HG02973 (cell line): Measurements from ENCODE around the gene NLRC3.
"Not testable (repeated sequence)": the region's sequence is repeated elsewhere in the genome, so short reads cannot be mapped to it uniquely, and the experiment has no call there.

Experiments
- ATAC-seq: cut with Tn5 transposase; IDR thresholded peaks from one replicate; pipeline ENCODE4 v1.9.1; 2021; ENCODE audit warnings: moderate library complexity; ENCODE audit not compliant: unreplicated experiment

Gene NLRC3

GRCh38 chr16:3515897-3516296 is 61.3 kb downstream of the NLRC3 start:
- no peak for ATAC-seq

DNA sequence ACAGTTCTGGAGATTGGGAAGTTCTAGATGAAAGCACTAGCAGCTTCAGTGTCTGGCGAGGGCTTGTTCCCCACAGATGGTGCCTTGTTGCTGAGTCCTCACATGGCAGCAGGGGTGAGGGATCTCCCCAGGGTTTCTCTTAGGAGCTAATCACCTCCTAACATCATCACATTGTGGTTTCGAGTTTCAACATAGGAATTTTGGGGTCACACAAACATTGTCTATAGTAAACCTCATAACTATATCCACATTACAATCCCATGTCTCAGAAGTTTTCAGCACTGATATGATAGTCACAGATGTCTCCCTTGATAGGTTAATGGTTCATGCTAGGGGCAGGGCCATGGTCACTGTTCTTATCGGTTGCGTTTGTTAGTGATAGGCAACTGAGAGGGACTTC is 62.6 kb downstream of the NLRC3 start:
- no peak for ATAC-seq

DNA sequence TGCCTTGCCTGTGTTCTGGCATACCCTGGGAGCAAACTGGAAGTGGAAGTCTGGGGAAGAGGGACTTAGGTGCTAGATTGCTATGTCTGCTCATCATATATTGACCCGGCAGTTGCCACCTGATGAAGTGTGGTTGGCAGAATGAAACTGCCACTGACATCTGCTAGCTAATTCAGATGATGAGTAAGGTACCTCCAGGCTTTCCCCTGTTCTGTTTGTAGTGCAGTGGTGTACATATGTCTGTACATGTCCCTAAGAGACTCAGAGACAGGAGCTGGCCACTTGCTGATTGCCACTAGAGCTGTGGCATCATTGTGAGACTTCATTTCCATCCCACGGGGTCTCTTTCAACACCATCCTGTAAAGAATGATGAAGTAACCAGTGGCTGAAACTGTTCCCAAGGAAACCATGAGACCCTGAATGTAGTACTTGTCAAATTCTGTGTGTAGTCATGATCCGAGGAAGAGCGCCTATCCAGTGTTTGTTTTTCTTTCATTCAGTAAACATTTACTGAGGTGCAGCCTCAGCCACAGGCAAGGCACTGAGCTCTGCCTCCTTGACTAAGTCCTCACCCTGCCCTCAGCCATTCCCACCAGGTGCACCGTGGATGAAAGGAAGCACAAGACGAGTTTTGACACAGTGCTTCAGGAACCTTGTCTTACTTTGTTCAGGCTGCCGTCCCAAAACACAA is 63.2 kb downstream of the NLRC3 start:
- no peak for ATAC-seq

DNA sequence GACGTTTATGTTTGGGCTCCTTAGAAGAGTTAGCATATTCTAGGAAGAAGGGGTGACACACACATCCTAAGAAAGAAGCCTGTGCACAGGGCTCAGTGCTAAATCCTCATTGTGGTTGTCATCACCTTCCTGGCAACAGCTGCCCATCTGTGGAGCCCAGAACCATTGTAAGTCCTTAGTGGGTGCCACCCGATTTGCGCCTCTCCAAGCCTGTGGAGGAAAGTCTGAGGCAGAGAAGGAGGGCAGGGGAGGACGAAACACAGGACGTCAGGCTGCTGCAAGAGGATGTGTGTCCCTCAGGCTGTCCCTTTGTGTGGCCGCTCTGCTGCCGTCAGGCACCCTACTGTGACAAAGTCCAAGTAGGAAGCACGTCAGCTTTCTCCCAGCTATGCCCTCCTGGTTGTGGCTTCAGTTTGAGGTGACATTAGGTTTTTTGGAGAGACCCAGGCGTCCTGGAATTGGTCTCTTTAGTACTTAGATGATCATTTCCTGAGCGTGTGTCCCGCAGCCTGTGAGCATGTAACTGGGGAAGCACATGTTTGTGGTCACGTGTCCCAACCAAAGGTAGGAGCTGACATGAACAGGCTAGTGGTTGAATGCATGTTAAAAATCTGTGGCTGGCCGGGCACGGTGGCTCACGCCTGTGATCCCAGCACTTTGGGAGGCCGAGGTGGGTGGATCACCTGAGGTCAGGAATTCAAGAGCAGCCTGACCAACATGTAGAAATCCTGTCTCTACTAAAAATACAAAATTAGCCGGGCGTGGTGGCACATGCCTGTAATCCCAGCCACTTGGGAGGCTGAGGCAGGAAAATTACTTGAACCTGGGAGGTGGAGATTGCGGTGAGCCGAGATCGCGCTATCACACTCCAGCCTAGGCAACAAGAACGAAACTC is 65.7 kb downstream of the NLRC3 start:
- ATAC-seq, result no peak

DNA sequence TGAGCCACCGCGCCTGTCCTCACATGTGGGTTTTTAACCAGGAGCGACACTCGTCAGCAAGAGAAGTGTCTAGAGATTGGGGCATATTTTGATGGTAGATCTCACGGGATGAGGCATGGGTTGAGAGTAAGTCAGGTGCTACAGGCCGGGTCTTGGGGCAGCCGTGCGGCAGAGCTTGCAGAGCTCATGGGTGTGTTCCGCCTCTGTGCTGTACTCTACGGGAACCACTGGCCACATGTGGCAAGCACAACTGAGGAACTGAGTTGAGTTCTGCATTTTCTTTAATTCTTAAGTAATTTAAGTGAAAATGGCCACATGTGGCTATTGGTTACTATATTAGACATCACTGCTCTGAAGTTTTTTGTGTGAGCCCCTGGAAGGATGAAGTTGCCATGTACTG is 66.8 kb downstream of the NLRC3 start:
- ATAC-seq, result no peak

- no peak for ATAC-seq
Measured at GRCh38 chr16:3509470-3509928, 67.7 kb downstream of the NLRC3 start.

GRCh38 chr16:3508736-3509135 is 68.5 kb downstream of the NLRC3 start:
- no peak for ATAC-seq

DNA sequence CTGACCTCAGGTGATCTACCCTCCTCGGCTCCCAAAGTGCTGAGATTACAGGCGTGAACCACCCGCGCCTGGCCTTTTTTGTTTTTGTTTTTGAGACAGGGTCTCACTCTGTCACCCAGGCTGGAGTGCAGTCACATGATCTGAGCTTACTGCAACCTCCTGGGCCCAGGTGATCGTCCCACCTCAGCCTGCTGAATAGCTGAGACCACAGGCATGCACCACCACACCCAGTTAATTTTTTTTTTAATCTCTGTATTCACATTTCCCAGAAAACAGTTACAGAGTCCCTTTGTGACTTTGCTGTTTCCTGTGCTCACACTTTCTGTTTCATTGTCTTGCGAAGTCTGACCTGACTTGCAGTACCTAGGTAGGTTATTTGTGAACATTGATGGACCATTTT is 73.7 kb downstream of the NLRC3 start:
- ATAC-seq, result no peak

DNA sequence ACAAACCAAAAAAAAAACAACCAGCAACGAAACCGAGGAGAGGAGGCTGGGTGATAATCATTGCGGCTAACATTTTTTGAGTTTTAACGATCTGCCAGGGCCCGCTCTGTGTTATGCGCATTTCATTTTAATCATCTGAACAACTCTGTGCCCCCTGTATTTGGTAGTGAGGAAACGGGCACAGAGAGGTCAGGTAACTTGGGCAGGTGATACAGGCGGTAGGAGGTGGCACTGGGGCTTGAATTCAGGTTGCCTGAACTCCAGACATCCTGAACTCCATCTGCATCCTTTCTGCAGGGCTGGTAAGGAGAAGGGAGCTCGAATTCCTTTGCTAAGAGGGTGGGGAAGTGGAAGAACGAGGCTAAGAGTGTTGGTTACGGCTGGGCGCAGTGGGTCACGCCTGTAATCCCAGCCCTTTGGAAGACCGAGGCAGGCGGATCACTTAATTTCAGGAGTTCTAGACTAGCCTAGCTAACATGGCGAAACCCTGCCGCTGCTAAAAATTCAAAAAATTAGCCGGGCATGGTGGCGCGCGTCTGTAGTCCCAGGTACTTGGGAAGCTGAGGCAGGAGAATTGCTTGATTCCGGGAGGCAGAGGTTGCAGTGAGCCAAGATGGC is 75.3 kb downstream of the NLRC3 start:
- ATAC-seq, result no peak

- not testable (repeated sequence) for ATAC-seq
Measured at GRCh38 chr16:3501412-3501761, 75.8 kb downstream of the NLRC3 start.

DNA sequence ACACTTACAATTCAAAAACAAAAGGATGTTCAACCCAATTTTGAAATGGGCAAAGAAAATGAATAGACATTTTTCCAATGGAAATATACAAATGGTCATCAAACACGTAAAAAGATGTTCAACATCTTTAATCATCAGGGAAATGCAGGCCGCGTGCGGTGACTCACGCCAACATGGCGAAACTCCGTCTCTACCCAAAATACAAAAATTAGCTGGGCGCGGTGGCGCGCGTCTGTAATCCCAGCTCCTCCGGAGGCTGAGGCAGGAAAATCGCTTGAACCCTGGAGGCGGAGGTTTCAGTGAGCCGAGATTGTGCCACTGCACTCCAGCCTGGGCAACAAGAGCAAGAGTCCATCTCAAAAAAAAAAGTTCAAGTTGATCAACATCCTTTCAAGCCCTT is 78.2 kb downstream of the NLRC3 start:
- ATAC-seq, result no peak

GRCh38 chr16:3497771-3498170 is 79.4 kb downstream of the NLRC3 start:
- no peak for ATAC-seq

- no peak for ATAC-seq
Measured at GRCh38 chr16:3496386-3496785, 80.8 kb downstream of the NLRC3 start.

GRCh38 chr16:3495176-3495575 is 82.0 kb downstream of the NLRC3 start, which contains the start of gene C16orf90:
Gene C16orf90, minus strand, starts transcription at chr16:3495489. Its CDS starts 68 bp downstream, at chr16:3495421.
- ATAC-seq, result no peak

DNA sequence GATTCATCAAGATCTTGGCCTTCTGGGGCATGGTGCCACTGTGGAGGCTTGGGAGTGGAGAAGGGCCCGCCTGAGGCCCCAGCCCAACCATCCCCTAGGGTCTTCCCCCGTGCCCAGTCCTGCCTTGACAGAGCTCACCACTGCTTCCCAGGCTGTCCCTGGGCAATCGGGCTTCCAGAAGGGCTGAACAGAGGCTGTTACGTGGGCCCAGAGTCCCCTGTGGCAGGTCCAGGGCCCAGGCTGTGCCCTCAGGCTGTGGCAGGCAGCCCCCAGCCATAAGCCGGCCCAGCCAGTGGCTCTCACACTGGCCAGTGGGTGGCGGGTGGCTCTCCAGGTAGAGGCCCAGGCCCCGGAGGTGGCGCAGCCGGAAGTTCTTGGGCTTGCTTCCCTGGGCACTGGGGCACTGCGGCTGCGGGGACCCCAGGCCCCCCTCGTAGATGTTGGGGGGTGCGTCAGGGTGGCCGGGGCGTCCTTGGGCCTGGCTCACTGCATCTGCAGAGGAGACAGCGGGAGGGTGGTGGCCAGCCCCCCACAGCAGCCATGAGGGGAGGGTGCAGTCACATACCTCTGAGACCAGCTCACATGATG is 82.7 kb downstream of the NLRC3 start:
- no peak for ATAC-seq

- no peak for ATAC-seq
Measured at GRCh38 chr16:3492356-3492755, 84.8 kb downstream of the NLRC3 start.

DNA sequence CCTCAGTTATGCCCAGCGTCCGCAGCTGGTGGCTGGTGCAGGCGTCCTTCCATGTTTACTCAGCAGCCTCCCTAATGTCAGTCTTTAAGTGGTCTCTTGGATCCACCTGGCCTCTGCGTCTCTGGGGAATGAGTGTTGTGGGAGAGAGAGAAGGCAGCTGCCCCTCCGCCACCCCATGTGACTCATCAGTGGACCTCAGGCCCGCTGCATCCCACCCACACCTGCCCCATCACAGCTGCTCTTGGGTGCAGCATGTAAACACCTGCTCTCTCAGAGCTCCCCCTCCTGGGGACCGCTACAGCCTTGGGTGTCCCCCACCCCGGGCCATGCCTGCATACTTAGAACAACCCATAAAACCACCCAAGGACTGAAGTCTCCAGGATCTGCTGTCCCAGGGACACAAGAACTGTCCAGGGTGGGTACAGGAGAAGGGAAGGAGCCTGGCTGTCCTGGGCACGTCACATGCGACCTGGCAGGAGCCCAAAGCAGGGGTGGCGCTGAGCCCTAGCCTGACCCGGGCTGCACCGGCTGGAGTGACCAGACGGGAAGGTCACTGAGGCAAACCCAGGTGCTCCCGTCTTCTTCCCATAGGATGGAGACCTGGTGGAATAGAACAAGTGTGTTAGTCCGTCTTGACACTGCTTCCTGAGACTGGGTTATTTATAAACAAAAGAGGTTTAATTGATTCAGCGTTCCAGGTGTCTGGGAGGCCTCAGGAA is 86.1 kb downstream of the NLRC3 start:
- no peak for ATAC-seq
